ENCODE measurements around the gene PHLDA3. TPM values are rescaled to one million over a fixed set of nuclear protein-coding genes. Genes with fewer than 3 reads are reported as not detected.

PHLDA3 gene
- total and polyA plus RNA-seq, 2 of the 13 experiments (the other 11 are each of a cell fraction or from before 2014, with no cell fraction given), result 16.7 to 33.6 TPM

- Histone ChIP-seq H2AFZ (ENCODE audit: low read length) (no peak overlapping the region), H3K9me3 (ENCODE audit: low read length) (no peaks in the 10 kb centered on the region), H3K79me2 (ENCODE audit: insufficient read depth, low read length) (no peaks in the 10 kb centered on the region), H3K4me2 (ENCODE audit: low read depth, low read length) (no peak overlapping the region), H4K20me1 (ENCODE audit: insufficient read depth, low read length) (no peaks in the 10 kb centered on the region), H3K4me3 (replicated peaks in 1 of 3; ENCODE audit: insufficient read depth in 1 of 3, low read depth in 2 of 3, low read length in 3 of 3) (no peak overlapping the region), H3K9ac (ENCODE audit: insufficient read depth, low read depth, low read length) (no peak overlapping the region), H3K27ac (ENCODE audit: extremely low read length, insufficient read depth, low read length) (no peak overlapping the region), H3K4me1 (ENCODE audit: insufficient read depth, low read length) (peaks cover 3% of the 10 kb centered on the region), H3K36me3 (replicated peaks in 1 of 2; ENCODE audit: control insufficient read depth in 1 of 2, insufficient read depth in 2 of 2, low read length in 2 of 2) (peaks cover 8 to 15% of the 10 kb centered on the region in 2 experiments; a peak in 3 of 5 replicates), H3K27me3 (ENCODE audit: control insufficient read depth in 1 of 2, insufficient read depth in 2 of 2, low read length in 2 of 2) (no peaks in the 10 kb centered on the region)
- TF ChIP-seq NFIB (CRISPR knock-in tag; IDR thresholded peaks at IDR 0.05; ENCODE audit: borderline replicate concordance) (no peak), ZNF740 (CRISPR knock-in tag; IDR thresholded peaks at IDR 0.05) (no peak)
- no peak for FAIRE-seq
- BruUV-seq (replicated peaks), result no TSS peak
- intact Hi-C loops (cut with micrococcal nuclease; ENCODE audit: unreplicated experiment) (no loop called here), in situ Hi-C loops (cut with HindIII; ENCODE audit: extremely low pct_ligation_motif_present, low pct_unique_long_range_greater_than_20kb) (no loop called here)
- no peak for ATAC-seq
- CTCF ChIA-PET (ENCODE audit: low intra/inter-chr PET ratio, low total read pairs), result no interaction called here
- 94% methylated on average over 1 of the region's 2 CpGs for WGBS (ENCODE audit: low lambda C conversion rate)
- DNase-seq (ENCODE audit: low spot score), result no peak
- POLR2A ChIA-PET, result no interaction called here
Observed at GRCh38 chr1:201487742-201488141, 18.8 kb upstream of the PHLDA3 start.

GRCh38 chr1:201486187-201486586 lies 17.2 kb upstream of the PHLDA3 start:
- DNase-seq (ENCODE audit: low spot score) (no peak), ATAC-seq (no peak), FAIRE-seq (no peak)
- intact Hi-C loops (cut with micrococcal nuclease; ENCODE audit: unreplicated experiment) (no loop called here), in situ Hi-C loops (cut with HindIII; ENCODE audit: extremely low pct_ligation_motif_present, low pct_unique_long_range_greater_than_20kb) (no loop called here)
- H3K9me3 ChIP-seq (ENCODE audit: low read length), result no peaks in the 10 kb centered on the region
- POLR2A ChIA-PET, result interaction anchor here (1.7 kb wide), 1 partner anchor 16 kb away, joined by 5 read pairs; no protein-coding TSS in a partner anchor
- H3K4me2 ChIP-seq (ENCODE audit: low read depth, low read length), result no peak overlapping the region
- no TSS peak for BruUV-seq (replicated peaks)
- H3K9ac ChIP-seq (ENCODE audit: insufficient read depth, low read depth, low read length), result no peak overlapping the region
- H3K79me2 ChIP-seq (ENCODE audit: insufficient read depth, low read length), result no peaks in the 10 kb centered on the region
- WGBS (ENCODE audit: low lambda C conversion rate), result 83% methylated on average over 3 of the region's 3 CpGs
- no peak for TF ChIP-seq MXI1 (IDR thresholded peaks at IDR 0.05; ENCODE audit: borderline replicate concordance, low read depth, low read length)
- H2AFZ ChIP-seq (ENCODE audit: low read length), result no peak overlapping the region
- H4K20me1 ChIP-seq (ENCODE audit: insufficient read depth, low read length), result no peaks in the 10 kb centered on the region
- no peak overlapping the region for H3K4me3 ChIP-seq (replicated peaks in 1 of 3; ENCODE audit: insufficient read depth in 1 of 3, low read depth in 2 of 3, low read length in 3 of 3)
- CTCF ChIA-PET (ENCODE audit: low intra/inter-chr PET ratio, low total read pairs), result no interaction called here
- H3K27ac ChIP-seq (ENCODE audit: extremely low read length, insufficient read depth, low read length), result no peak overlapping the region
- peaks cover 8 to 13% of the 10 kb centered on the region in 2 experiments; a peak in 3 of 5 replicates for H3K36me3 ChIP-seq (replicated peaks in 1 of 2; ENCODE audit: control insufficient read depth in 1 of 2, insufficient read depth in 2 of 2, low read length in 2 of 2)
- peaks cover 0 to 7% of the 10 kb centered on the region in 2 experiments; a peak in 2 of 5 replicates for H3K27me3 ChIP-seq (ENCODE audit: control insufficient read depth in 1 of 2, insufficient read depth in 2 of 2, low read length in 2 of 2)
- H3K4me1 ChIP-seq (ENCODE audit: insufficient read depth, low read length), result peaks cover 17% of the 10 kb centered on the region
